AG04449 (cell line): ENCODE results near the gene DCDC1.

Experiments
- CTCF ChIA-PET: fragments of 350-600 bp; formaldehyde crosslinking; extraction: SDS; loops from one replicate; lab custom pipeline; 2021; ENCODE audit warnings: antibody characterized with exemption; lab: Yijun Ruan, JAX
- POLR2A ChIA-PET: fragments of 400-600, 350-600 bp; formaldehyde crosslinking; extraction: SDS; loops from one replicate; lab custom pipeline; 2020; ENCODE audit warnings: antibody characterized with exemption, inconsistent platforms; lab: Yijun Ruan, JAX
- DNase-seq: peaks from one replicate; pipeline ENCODE4 v3.0.0-alpha.2; 2010; ENCODE audit warnings: low read depth, low spot score
- H3K4me3 ChIP-seq: 2 replicates; pipeline ENCODE4 v1.5.1; 2011; ENCODE audit warnings: low read depth, mild to moderate bottlenecking, control low read depth, low read length
- TF ChIP-seq, protein P1 (sequence below): IDR thresholded peaks from one replicate; pipeline ENCODE4 v1.5.1; 2011; ENCODE audit warnings: mild to moderate bottlenecking, moderate library complexity, low read length, control low read depth, inconsistent platforms; ENCODE audit not compliant: insufficient read depth; ENCODE audit errors: missing control alignments

DCDC1 gene

DNA sequence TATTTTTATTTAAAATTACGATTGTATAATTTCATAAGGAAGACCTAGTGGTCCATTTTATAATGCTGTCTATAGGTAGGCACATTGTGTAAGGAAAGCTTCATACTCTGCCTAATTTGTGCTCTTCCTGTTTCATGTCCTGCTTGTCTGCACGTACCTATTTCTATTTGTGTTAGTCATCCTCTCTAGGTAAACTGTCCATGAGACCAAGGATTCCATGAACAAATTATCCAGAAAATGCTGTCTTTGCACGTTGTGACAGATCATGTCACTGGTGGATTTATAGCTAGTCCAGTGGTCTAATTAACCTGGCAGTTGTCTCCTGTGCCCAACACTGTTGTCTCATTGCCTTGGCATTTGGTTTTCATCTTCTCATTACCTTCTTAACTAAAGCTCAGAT, 44.8 kb upstream of the DCDC1 start:
- POLR2A ChIA-PET: no interaction called here

DNA sequence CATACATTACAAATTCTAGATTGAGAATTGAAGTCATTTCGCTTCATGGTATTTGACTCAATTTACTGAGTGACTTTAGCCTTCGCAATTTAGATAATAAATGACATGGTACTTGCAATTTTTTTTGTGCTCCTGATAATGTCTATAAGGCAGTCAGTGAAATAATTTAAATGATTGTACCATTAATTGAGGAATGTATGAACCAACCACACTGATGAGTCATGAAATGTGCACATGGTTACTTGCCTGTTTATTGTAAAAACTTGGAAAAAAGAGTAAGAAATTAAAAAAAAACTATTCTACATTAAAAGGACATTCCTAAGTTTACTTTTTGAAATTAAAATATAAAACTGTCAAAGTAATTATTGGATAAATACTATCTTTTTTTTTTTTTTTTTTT, 43.4 kb upstream of the DCDC1 start:
- peak; percentile 16 for DNase-seq
- no peak overlapping the region for H3K4me3 ChIP-seq
- ChIA-PET CTCF (interaction anchor here (1.0 kb wide), 1 partner anchor 14 kb away, joined by 3 read pairs; no protein-coding TSS in a partner anchor), POLR2A (no interaction called here)
- TF ChIP-seq, protein P1, sequence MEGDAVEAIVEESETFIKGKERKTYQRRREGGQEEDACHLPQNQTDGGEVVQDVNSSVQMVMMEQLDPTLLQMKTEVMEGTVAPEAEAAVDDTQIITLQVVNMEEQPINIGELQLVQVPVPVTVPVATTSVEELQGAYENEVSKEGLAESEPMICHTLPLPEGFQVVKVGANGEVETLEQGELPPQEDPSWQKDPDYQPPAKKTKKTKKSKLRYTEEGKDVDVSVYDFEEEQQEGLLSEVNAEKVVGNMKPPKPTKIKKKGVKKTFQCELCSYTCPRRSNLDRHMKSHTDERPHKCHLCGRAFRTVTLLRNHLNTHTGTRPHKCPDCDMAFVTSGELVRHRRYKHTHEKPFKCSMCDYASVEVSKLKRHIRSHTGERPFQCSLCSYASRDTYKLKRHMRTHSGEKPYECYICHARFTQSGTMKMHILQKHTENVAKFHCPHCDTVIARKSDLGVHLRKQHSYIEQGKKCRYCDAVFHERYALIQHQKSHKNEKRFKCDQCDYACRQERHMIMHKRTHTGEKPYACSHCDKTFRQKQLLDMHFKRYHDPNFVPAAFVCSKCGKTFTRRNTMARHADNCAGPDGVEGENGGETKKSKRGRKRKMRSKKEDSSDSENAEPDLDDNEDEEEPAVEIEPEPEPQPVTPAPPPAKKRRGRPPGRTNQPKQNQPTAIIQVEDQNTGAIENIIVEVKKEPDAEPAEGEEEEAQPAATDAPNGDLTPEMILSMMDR: no peak

More for the DNA sequence above, 44.8 kb upstream of the DCDC1 start:
- no peak for DNase-seq
- H3K4me3 ChIP-seq: no peak overlapping the region
- CTCF ChIA-PET: interaction anchor here (1.2 to 1.7 kb wide), 3 partner anchors 12 to 543 kb away, joined by 3 to 6 read pairs (median 5); no protein-coding TSS in a partner anchor
- TF ChIP-seq, protein P1: no peak

DNA sequence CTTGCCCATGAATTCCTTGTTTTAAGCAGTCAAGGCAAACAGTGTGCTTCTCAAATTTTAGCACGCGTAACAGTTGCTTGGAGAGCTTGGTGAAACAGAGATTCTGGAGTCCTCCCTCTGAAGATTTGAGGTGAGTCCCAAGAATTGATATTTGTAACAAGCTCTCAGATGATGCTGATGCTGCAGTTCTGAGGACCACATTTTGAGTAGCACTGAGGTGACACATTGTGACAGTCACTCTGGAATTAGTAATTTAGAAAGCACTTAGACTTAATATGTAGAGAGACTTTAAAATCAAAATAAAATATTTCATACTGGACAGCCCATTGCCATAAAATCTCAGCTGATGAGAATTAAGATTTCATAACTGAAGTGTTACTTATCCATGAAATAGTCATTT, 38.7 kb upstream of the DCDC1 start:
- H3K4me3 ChIP-seq: no peak overlapping the region
- ChIA-PET CTCF (interaction anchor here (0.7 to 2.4 kb wide), 2 partner anchors 12 to 550 kb away, joined by 3 to 17 read pairs; no protein-coding TSS in a partner anchor), POLR2A (no interaction called here)
- TF ChIP-seq, protein P1: no peak
- no peak for DNase-seq

DNA sequence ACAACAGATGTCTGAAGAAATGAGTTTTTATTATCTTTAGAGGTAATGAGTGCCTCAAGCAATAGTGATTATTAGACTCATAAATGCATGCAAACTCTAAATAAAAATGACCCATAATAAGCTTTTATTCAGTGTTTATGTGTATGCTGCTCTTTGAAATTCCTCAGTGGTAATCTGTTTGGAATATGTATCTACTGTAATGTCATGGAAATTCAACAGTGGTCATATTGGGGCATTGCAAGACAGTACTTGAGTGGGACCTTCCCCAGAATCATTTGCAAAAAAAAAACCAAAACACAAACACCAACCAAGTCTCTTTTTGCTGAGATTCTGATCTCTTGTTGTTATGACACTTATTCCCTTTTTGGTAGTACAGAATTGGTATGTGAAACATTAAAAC, 35.1 kb upstream of the DCDC1 start:
- TF ChIP-seq, protein P1: no peak
- DNase-seq: no peak
- H3K4me3 ChIP-seq: no peak overlapping the region
- ChIA-PET POLR2A (no interaction called here), CTCF (no interaction called here)

DNA sequence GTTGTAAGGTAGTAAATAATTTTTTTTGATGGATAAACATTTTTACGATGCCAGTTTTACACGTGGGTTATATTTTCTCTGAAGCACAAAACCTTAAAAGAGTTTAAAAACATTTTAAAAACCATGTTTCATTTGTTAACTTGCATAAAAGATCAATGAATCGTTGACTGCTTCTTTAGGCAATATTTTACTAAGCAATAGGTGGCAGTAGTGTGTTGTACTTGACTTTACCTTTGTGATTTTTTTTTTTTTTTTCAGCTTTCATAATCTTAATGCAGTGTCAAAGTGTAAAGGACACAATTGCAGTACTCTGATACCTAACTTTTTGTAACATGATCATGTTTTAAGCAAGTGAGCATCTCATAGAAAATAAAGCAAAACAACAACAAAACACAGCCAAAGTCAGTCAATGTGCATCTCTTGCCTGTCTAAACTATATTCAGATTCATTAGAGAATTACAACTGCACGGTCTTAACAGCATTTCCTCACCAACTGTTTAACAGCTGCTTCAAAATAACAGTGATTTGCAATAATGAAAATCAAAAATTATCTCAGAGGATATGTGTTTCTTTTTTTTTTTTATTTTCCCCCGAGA, 27.8 kb upstream of the DCDC1 start:
- DNase-seq: no peak
- CTCF ChIA-PET: interaction anchor here (1.1 to 4.8 kb wide), 15 partner anchors 9 to 779 kb away, joined by 3 to 28 read pairs (median 6); no protein-coding TSS in a partner anchor
- POLR2A ChIA-PET: no interaction called here
- TF ChIP-seq, protein P1: peak; percentile 30
- no peak overlapping the region for H3K4me3 ChIP-seq

DNA sequence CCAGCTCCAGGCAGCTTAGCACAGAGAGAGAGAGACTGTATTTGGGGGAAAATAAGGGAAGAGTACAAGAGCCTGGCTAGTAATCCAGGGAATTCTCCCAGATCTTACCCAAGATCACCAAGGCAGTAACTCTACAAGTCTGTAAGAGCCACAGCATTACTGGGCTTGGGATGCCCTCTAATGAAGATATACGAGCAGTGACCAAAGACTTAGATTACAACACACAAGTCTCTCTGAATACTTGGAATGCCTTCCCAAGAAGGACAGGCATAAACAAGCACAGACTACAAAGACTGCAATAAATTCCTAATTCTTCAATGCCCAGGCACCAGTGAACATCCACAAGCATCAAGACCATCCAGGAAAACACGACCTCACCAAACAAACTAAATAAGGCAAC, 17.8 kb upstream of the DCDC1 start:
- DNase-seq: peak; percentile 31
- H3K4me3 ChIP-seq: no peak overlapping the region
- ChIA-PET POLR2A (no interaction called here), CTCF (interaction anchor here (1.3 kb wide), 1 partner anchor 788 kb away, joined by 5 read pairs; no protein-coding TSS in a partner anchor)
- TF ChIP-seq, protein P1: no peak
